ENCODE results near the gene DLG5. TPM values are rescaled to one million over a fixed set of nuclear protein-coding genes. Genes with fewer than 3 reads are reported as not detected.

DLG5 gene
- total RNA-seq, 1 donor from 2014 or later, result 58.4 TPM

GRCh38 chr10:77818378-77818777, 108.2 kb downstream of the DLG5 start:
- Histone ChIP-seq H3K4me1 (ENCODE audit: insufficient read depth, low read length) (no peaks in the 10 kb centered on the region), H4K20me1 (ENCODE audit: insufficient read depth, low read length) (no peaks in the 10 kb centered on the region), H3K9me3 (ENCODE audit: insufficient read depth, low read depth, low read length) (no peaks in the 10 kb centered on the region), H3K79me2 (ENCODE audit: insufficient read depth, low read length) (no peaks in the 10 kb centered on the region), H3K9ac (ENCODE audit: low read length) (no peak overlapping the region), H3K27ac (ENCODE audit: low read depth, low read length) (no peak overlapping the region), H3K4me2 (ENCODE audit: low read length) (no peak overlapping the region), H3K27me3 (ENCODE audit: insufficient read depth, low read length) (no peaks in the 10 kb centered on the region), H3K36me3 (ENCODE audit: insufficient read depth, low read length) (peaks cover 26% of the 10 kb centered on the region), H3K4me3 (ENCODE audit: insufficient read depth, low read depth, low read length) (no peak overlapping the region), H2AFZ (ENCODE audit: low read depth, low read length) (no peak overlapping the region)
- no peak for FAIRE-seq
- peaks cover 4% of the 10 kb centered on the region for H3K4me1 Mint-ChIP-seq (ENCODE audit: low read depth, unreplicated experiment)
- H3K36me3 Mint-ChIP-seq (ENCODE audit: low read depth, unreplicated experiment), result peaks cover 17% of the 10 kb centered on the region
- H3K9me3 Mint-ChIP-seq (ENCODE audit: unreplicated experiment), result no peaks in the 10 kb centered on the region
- DNase-seq (ENCODE audit: low read depth), result no peak
- no peak for TF ChIP-seq CTCF (IDR thresholded peaks at IDR 0.05; ENCODE audit: insufficient read depth, low read depth, low read length)
- TF ChIP-seq EZH2 (IDR thresholded peaks at IDR 0.05; ENCODE audit: insufficient read depth, low read length), result no peak
- H3K4me3 Mint-ChIP-seq (ENCODE audit: unreplicated experiment), result no peak overlapping the region
- H3K27ac Mint-ChIP-seq (ENCODE audit: unreplicated experiment), result no peak overlapping the region
- no peaks in the 10 kb centered on the region for H3K27me3 Mint-ChIP-seq (ENCODE audit: low read depth, unreplicated experiment)

GRCh38 chr10:77817541-77817940, 109.0 kb downstream of the DLG5 start:
- Histone ChIP-seq H3K4me1 (ENCODE audit: insufficient read depth, low read length) (no peaks in the 10 kb centered on the region), H4K20me1 (ENCODE audit: insufficient read depth, low read length) (no peaks in the 10 kb centered on the region), H3K9me3 (ENCODE audit: insufficient read depth, low read depth, low read length) (no peaks in the 10 kb centered on the region), H3K79me2 (ENCODE audit: insufficient read depth, low read length) (no peaks in the 10 kb centered on the region), H3K9ac (ENCODE audit: low read length) (no peak overlapping the region), H3K36me3 (ENCODE audit: insufficient read depth, low read length) (peaks cover 28% of the 10 kb centered on the region), H3K4me2 (ENCODE audit: low read length) (no peak overlapping the region), H3K27ac (ENCODE audit: low read depth, low read length) (no peak overlapping the region), H2AFZ (ENCODE audit: low read depth, low read length) (no peak overlapping the region), H3K4me3 (ENCODE audit: insufficient read depth, low read depth, low read length) (no peak overlapping the region), H3K27me3 (ENCODE audit: insufficient read depth, low read length) (no peaks in the 10 kb centered on the region)
- Mint-ChIP-seq H3K36me3 (ENCODE audit: low read depth, unreplicated experiment) (peaks cover 19% of the 10 kb centered on the region), H3K9me3 (ENCODE audit: unreplicated experiment) (no peaks in the 10 kb centered on the region), H3K27me3 (ENCODE audit: low read depth, unreplicated experiment) (no peaks in the 10 kb centered on the region), H3K27ac (ENCODE audit: unreplicated experiment) (no peak overlapping the region), H3K4me1 (ENCODE audit: low read depth, unreplicated experiment) (peaks cover 4% of the 10 kb centered on the region), H3K4me3 (ENCODE audit: unreplicated experiment) (no peak overlapping the region)
- FAIRE-seq (no peak), DNase-seq (ENCODE audit: low read depth) (no peak)
- TF ChIP-seq EZH2 (IDR thresholded peaks at IDR 0.05; ENCODE audit: insufficient read depth, low read length) (no peak), CTCF (IDR thresholded peaks at IDR 0.05; ENCODE audit: insufficient read depth, low read depth, low read length) (no peak)

- H3K27me3 ChIP-seq (ENCODE audit: insufficient read depth, low read length), result no peaks in the 10 kb centered on the region
- DNase-seq (ENCODE audit: low read depth) (no peak), FAIRE-seq (no peak)
- H3K79me2 ChIP-seq (ENCODE audit: insufficient read depth, low read length), result no peaks in the 10 kb centered on the region
- Mint-ChIP-seq H3K4me1 (ENCODE audit: low read depth, unreplicated experiment) (peaks cover 4% of the 10 kb centered on the region), H3K27me3 (ENCODE audit: low read depth, unreplicated experiment) (no peaks in the 10 kb centered on the region), H3K4me3 (ENCODE audit: unreplicated experiment) (no peak overlapping the region), H3K9me3 (ENCODE audit: unreplicated experiment) (no peaks in the 10 kb centered on the region), H3K27ac (ENCODE audit: unreplicated experiment) (no peak overlapping the region), H3K36me3 (ENCODE audit: low read depth, unreplicated experiment) (peaks cover 18% of the 10 kb centered on the region)
- no peak overlapping the region for H3K4me2 ChIP-seq (ENCODE audit: low read length)
- H3K9ac ChIP-seq (ENCODE audit: low read length), result no peak overlapping the region
- H3K36me3 ChIP-seq (ENCODE audit: insufficient read depth, low read length), result peaks cover 28% of the 10 kb centered on the region
- no peaks in the 10 kb centered on the region for H3K9me3 ChIP-seq (ENCODE audit: insufficient read depth, low read depth, low read length)
- H3K4me3 ChIP-seq (ENCODE audit: insufficient read depth, low read depth, low read length), result no peak overlapping the region
- no peak overlapping the region for H2AFZ ChIP-seq (ENCODE audit: low read depth, low read length)
- H3K27ac ChIP-seq (ENCODE audit: low read depth, low read length), result no peak overlapping the region
- H3K4me1 ChIP-seq (ENCODE audit: insufficient read depth, low read length), result no peaks in the 10 kb centered on the region
- no peaks in the 10 kb centered on the region for H4K20me1 ChIP-seq (ENCODE audit: insufficient read depth, low read length)
- TF ChIP-seq EZH2 (IDR thresholded peaks at IDR 0.05; ENCODE audit: insufficient read depth, low read length) (no peak), CTCF (IDR thresholded peaks at IDR 0.05; ENCODE audit: insufficient read depth, low read depth, low read length) (no peak)
Observed at GRCh38 chr10:77816311-77816710, 110.2 kb downstream of the DLG5 start.

Data from astrocyte (in vitro differentiated cells and primary cell).